Osteocyte (in vitro differentiated cells): ENCODE results near the gene OSBPL5. TPM values are rescaled to one million over a fixed set of nuclear protein-coding genes. Genes with fewer than 3 reads are reported as not detected.

Experiments used
- DNase-seq: peaks from one replicate; pipeline ENCODE4 v3.0.0; 2021; ENCODE audit warnings: mixed read lengths; ENCODE audit not compliant: unreplicated experiment; ENCODE audit errors: extremely low spot score
- H3K27ac Mint-ChIP-seq: one replicate; pipeline ENCODE4 v1.8.0; 2021; ENCODE audit warnings: mild to moderate bottlenecking, mixed read lengths; ENCODE audit not compliant: unreplicated experiment
- H3K27me3 Mint-ChIP-seq: one replicate; pipeline ENCODE4 v1.8.0; 2021; ENCODE audit warnings: mixed read lengths; ENCODE audit not compliant: unreplicated experiment
- H3K36me3 Mint-ChIP-seq: one replicate; pipeline ENCODE4 v1.8.0; 2021; ENCODE audit warnings: mixed read lengths; ENCODE audit not compliant: unreplicated experiment
- H3K4me1 Mint-ChIP-seq: one replicate; pipeline ENCODE4 v1.8.0; 2021; ENCODE audit warnings: mixed read lengths; ENCODE audit not compliant: unreplicated experiment
- H3K4me3 Mint-ChIP-seq: one replicate; pipeline ENCODE4 v1.8.0; 2021; ENCODE audit warnings: mild to moderate bottlenecking, moderate library complexity, mixed read lengths; ENCODE audit not compliant: unreplicated experiment
- H3K9me3 Mint-ChIP-seq: one replicate; pipeline ENCODE4 v1.8.0; 2021; ENCODE audit warnings: mixed read lengths; ENCODE audit not compliant: unreplicated experiment
- total RNA-seq: library from RNA; stranded (reverse); gene quantifications from 2 replicates; pipeline ENCODE4 v1.2.1, GENCODE V29; 2021
- TF ChIP-seq, protein P1 (sequence below): fragments of 200-600 bp; sonication (generic); IDR thresholded peaks from 2 replicates; pipeline ENCODE4 v1.5.0; 2021; ENCODE audit warnings: antibody characterized with exemption, mild to moderate bottlenecking, moderate library complexity

The OSBPL5 gene
- total RNA-seq, 1 donor from 2014 or later, result 47.9 TPM

DNA sequence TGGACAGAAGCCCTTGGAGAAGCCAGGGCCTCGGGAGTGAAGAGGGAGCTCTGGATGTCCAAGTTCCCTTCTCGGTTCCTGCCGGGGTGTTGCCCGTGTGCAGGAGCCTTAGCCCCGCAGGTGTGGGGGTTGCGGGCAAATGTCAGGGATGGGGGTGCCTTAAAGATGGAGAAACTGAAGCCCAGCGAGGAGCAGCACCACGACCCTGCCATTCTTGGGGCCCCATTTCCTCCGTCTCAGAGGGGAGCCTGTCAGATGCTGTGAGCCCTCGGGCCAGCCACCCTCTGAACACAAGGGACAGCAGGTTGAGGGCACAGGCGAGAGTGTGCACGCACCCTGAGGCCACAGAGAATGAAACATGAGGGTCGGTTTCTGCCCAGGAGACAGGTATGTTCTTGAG, 6.3 kb downstream of the OSBPL5 start:
- H3K9me3 Mint-ChIP-seq, result no peaks in the 10 kb centered on the region

DNA sequence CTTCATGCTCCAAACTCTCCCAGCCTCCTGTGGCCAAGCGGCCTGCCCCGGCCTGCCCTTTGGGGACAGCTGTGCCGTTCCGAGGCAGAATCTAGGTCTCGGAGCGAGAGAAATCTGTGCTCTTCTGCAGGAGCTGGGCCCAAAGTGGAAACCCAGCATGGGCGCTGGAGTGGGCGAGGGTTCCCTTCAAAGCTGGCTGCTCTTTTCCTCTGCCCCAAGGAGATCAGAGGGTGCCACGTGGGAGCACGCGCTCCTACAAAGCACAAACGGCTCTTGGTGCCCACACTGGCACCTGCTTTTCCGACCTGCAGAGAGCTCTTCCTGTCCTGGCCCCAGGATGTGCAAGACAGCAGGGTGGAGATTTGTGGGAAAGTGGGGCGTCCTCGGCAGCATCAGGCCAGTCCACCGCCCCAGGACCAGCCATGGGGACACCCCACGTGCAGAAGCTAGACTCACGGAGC, 6.9 kb downstream of the OSBPL5 start:
- no peaks in the 10 kb centered on the region for H3K9me3 Mint-ChIP-seq
- DNase-seq, result no peak
- peaks cover 96% of the 10 kb centered on the region for H3K4me1 Mint-ChIP-seq
- H3K27me3 Mint-ChIP-seq, result no peaks in the 10 kb centered on the region
- no peaks in the 10 kb centered on the region for H3K36me3 Mint-ChIP-seq
- TF ChIP-seq, protein P1, sequence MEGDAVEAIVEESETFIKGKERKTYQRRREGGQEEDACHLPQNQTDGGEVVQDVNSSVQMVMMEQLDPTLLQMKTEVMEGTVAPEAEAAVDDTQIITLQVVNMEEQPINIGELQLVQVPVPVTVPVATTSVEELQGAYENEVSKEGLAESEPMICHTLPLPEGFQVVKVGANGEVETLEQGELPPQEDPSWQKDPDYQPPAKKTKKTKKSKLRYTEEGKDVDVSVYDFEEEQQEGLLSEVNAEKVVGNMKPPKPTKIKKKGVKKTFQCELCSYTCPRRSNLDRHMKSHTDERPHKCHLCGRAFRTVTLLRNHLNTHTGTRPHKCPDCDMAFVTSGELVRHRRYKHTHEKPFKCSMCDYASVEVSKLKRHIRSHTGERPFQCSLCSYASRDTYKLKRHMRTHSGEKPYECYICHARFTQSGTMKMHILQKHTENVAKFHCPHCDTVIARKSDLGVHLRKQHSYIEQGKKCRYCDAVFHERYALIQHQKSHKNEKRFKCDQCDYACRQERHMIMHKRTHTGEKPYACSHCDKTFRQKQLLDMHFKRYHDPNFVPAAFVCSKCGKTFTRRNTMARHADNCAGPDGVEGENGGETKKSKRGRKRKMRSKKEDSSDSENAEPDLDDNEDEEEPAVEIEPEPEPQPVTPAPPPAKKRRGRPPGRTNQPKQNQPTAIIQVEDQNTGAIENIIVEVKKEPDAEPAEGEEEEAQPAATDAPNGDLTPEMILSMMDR, result no peak
- H3K4me3 Mint-ChIP-seq, result no peak overlapping the region
- no peak overlapping the region for H3K27ac Mint-ChIP-seq

More for the DNA sequence above, 6.3 kb downstream of the OSBPL5 start:
- no peaks in the 10 kb centered on the region for H3K36me3 Mint-ChIP-seq
- peaks cover 95% of the 10 kb centered on the region for H3K4me1 Mint-ChIP-seq
- no peak for DNase-seq
- H3K27me3 Mint-ChIP-seq, result no peaks in the 10 kb centered on the region
- peak overlapping the region; percentile 73 for H3K4me3 Mint-ChIP-seq
- TF ChIP-seq, protein P1, result no peak
- peak overlapping the region; percentile 34 for H3K27ac Mint-ChIP-seq

- Mint-ChIP-seq H3K4me1 (peaks cover 96% of the 10 kb centered on the region), H3K27me3 (no peaks in the 10 kb centered on the region), H3K4me3 (peak overlapping the region; percentile 10), H3K36me3 (no peaks in the 10 kb centered on the region), H3K27ac (peak overlapping the region; percentile 27), H3K9me3 (no peaks in the 10 kb centered on the region)
- DNase-seq, result no peak
- TF ChIP-seq, protein P1, result no peak
Observed at GRCh38 chr11:3157381-3158130, 7.6 kb downstream of the OSBPL5 start.

DNA sequence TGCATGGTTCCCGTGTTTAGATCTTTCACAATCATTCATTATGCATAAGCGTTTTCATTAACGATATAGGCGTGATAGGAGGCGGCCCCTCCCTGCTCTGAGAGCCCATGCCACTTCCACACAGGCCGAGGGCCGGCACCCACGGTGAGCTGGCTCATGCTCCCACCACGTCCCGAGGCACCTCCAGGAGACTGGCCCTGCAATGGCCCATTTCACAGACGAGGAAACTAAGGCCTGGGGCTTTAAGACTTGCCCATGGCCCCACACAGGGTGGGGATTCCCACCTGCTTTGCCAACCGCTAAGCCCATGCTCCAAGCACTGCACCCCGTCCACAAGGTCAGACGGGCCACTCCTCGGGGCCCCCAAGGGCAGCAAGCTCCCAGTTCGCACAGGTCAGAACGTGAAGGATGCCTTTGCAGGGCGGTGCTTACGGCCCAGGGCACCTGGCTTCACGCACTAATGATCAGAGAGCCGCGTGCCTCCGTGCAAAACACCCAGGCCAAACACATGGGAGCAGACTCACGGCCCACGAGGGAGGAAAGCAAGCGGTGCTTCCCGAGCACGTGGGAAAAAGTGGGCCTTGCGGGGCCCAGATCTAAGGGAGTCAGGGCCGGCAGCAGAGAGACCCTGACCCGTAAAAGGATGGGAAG, 8.3 kb downstream of the OSBPL5 start:
- H3K4me3 Mint-ChIP-seq, result peak overlapping the region; percentile 10
- H3K27me3 Mint-ChIP-seq, result no peaks in the 10 kb centered on the region
- H3K4me1 Mint-ChIP-seq, result peaks cover 97% of the 10 kb centered on the region
- H3K9me3 Mint-ChIP-seq, result no peaks in the 10 kb centered on the region
- DNase-seq, result no peak
- H3K36me3 Mint-ChIP-seq, result peaks cover 2% of the 10 kb centered on the region
- H3K27ac Mint-ChIP-seq, result peak overlapping the region; percentile 93
- TF ChIP-seq, protein P1, result no peak

GRCh38 chr11:3156282-3156660, 8.8 kb downstream of the OSBPL5 start:
- Mint-ChIP-seq H3K4me3 (peak overlapping the region; percentile 63), H3K27me3 (no peaks in the 10 kb centered on the region), H3K36me3 (peaks cover 2% of the 10 kb centered on the region), H3K27ac (peak overlapping the region; percentile 93), H3K4me1 (peaks cover 96% of the 10 kb centered on the region), H3K9me3 (no peaks in the 10 kb centered on the region)
- no peak for DNase-seq
- TF ChIP-seq, protein P1, result no peak
